SK-N-SH (cell line): ENCODE results near the gene MAP3K12. TPM values are rescaled to one million over a fixed set of nuclear protein-coding genes. Genes with fewer than 3 reads are reported as not detected.
"Not testable (repeated sequence)": the region's sequence is repeated elsewhere in the genome, so short reads cannot be mapped to it uniquely, and the experiment has no call there.

Experiments
- CTCF ChIA-PET: fragments of 300-600, 350-600 bp; formaldehyde crosslinking; extraction: SDS; loops from one replicate; lab custom pipeline; 2021; lab: Yijun Ruan, JAX
- POLR2A ChIA-PET: fragments of 350-600 bp; sonication (Branson Sonifier 250); formaldehyde crosslinking; extraction: SDS; loops from one replicate; lab custom pipeline; 2020; ENCODE audit warnings: antibody characterized with exemption, inconsistent platforms; lab: Yijun Ruan, JAX
- DNase-seq: peaks from one replicate; pipeline ENCODE4 v3.0.0; 2012
- H2AFZ ChIP-seq: fragments of 200-600 bp; sonication (generic); 2 replicates; pipeline ENCODE4 v1.8.1; 2016; ENCODE audit warnings: antibody characterized with exemption, mild to moderate bottlenecking, low read depth
- H3F3A ChIP-seq: fragments of 200-600 bp; sonication (generic); replicated peaks from 2 replicates; pipeline ENCODE3; 2016; ENCODE audit warnings: antibody characterized with exemption, mild to moderate bottlenecking; ENCODE audit not compliant: insufficient read depth
- H3K27ac ChIP-seq, 2 experiments: fragments of 200-500 bp in 1 of 2; fragments of 200-600 bp in 1 of 2; sonication (Bioruptor generic) in 1 of 2; sonication (generic), shearing (Covaris generic) in 1 of 2; 2 replicates each; pipeline versions ENCODE4 v1.5.1 to v1.6.1; 2014 to 2016; ENCODE audit warnings: low read depth in 2 of 2, inconsistent platforms in 1 of 2, low read length in 1 of 2, mild to moderate bottlenecking in 1 of 2, mixed read lengths in 1 of 2
- H3K27me3 ChIP-seq: fragments of 200-600 bp; sonication (generic), shearing (Covaris generic); 2 replicates; pipeline ENCODE4 v1.6.1; 2016; ENCODE audit warnings: mixed run types; ENCODE audit not compliant: insufficient read depth
- H3K36me3 ChIP-seq, 2 experiments: fragments of 200-500 bp in 1 of 2; fragments of 200-600 bp in 1 of 2; sonication (Bioruptor generic) in 1 of 2; sonication (generic) in 1 of 2; replicated peaks in 1 of 2; 2 replicates each; pipeline versions ENCODE3 to v1.5.1; 2014 to 2016; ENCODE audit warnings: low read length in 1 of 2, mild to moderate bottlenecking in 1 of 2; ENCODE audit not compliant: insufficient read depth in 2 of 2, control insufficient read depth in 1 of 2
- H3K4me1 ChIP-seq, 2 experiments: fragments of 200-500 bp in 1 of 2; fragments of 200-600 bp in 1 of 2; sonication (Bioruptor generic) in 1 of 2; sonication (generic), shearing (Covaris generic) in 1 of 2; 2 replicates each; pipeline versions ENCODE4 v1.5.1 to v1.6.1; 2014 to 2016; ENCODE audit warnings: low read depth in 1 of 2, low read length in 1 of 2, mixed run types in 1 of 2; ENCODE audit not compliant: insufficient read depth in 2 of 2, control insufficient read depth in 1 of 2
- H3K4me2 ChIP-seq: fragments of 200-600 bp; sonication (generic), shearing (Covaris generic); 2 replicates; pipeline ENCODE4 v1.6.1; 2017; ENCODE audit warnings: mixed run types
- H3K4me3 ChIP-seq, 2 experiments: fragments of 200-500 bp in 1 of 2; fragments of 200-600 bp in 1 of 2; sonication (Bioruptor generic) in 1 of 2; sonication (generic), shearing (Covaris generic) in 1 of 2; 2 replicates each; pipeline versions ENCODE4 v1.5.1 to v1.8.1; 2014 to 2016; ENCODE audit warnings: low read depth in 2 of 2, inconsistent platforms in 1 of 2, low read length in 1 of 2, mild to moderate bottlenecking in 1 of 2, mixed read lengths in 1 of 2, moderate library complexity in 1 of 2
- H3K79me2 ChIP-seq: fragments of 200-600 bp; sonication (generic); 2 replicates; pipeline ENCODE4 v1.8.1; 2017; ENCODE audit warnings: mild to moderate bottlenecking; ENCODE audit not compliant: insufficient read depth
- H3K9ac ChIP-seq: fragments of 200-600 bp; sonication (generic); 2 replicates; pipeline ENCODE4 v1.6.1; 2017; ENCODE audit warnings: mixed run types
- H3K9me2 ChIP-seq: fragments of 200-600 bp; sonication (generic); 2 replicates; pipeline ENCODE4 v1.6.1; 2017; ENCODE audit warnings: mixed run types
- H3K9me3 ChIP-seq: fragments of 200-600 bp; sonication (generic); 2 replicates; pipeline ENCODE4 v1.6.1; 2017; ENCODE audit warnings: mixed run types, mild to moderate bottlenecking, moderate library complexity
- H4K20me1 ChIP-seq: fragments of 200-600 bp; sonication (generic); 2 replicates; pipeline ENCODE4 v1.6.1; 2017; ENCODE audit warnings: mild to moderate bottlenecking, mixed run types; ENCODE audit not compliant: insufficient read depth
- CHD2 ChIP-seq: fragments of 150-350 bp; IDR thresholded peaks from 2 replicates; pipeline ENCODE4 v1.6.1; 2018; ENCODE audit warnings: low read length; ENCODE audit not compliant: partially characterized antibody
- EZH2phosphoT487 ChIP-seq: fragments of 200-600 bp; sonication (generic); IDR thresholded peaks from 2 replicates; pipeline ENCODE4 v1.6.1; 2017; ENCODE audit warnings: low read depth, mixed run types, mild to moderate bottlenecking, antibody characterized with exemption, moderate library complexity, borderline replicate concordance
- FOXJ3 ChIP-seq: sonication (generic); formaldehyde crosslinking; IDR thresholded peaks from 2 replicates; pipeline ENCODE4 v1.5.1; 2020; ENCODE audit warnings: mild to moderate bottlenecking, missing genetic modification reagents
- FOXM1 ChIP-seq: IDR thresholded peaks from 2 replicates; pipeline ENCODE4 v1.4.0; 2012; ENCODE audit warnings: low read depth, mild to moderate bottlenecking
- GATA2 ChIP-seq: sonication (generic); formaldehyde crosslinking; IDR thresholded peaks from 2 replicates; pipeline ENCODE4 v1.5.0; 2020; ENCODE audit warnings: mild to moderate bottlenecking, missing genetic modification reagents
- IRF3 ChIP-seq: fragments of 150-350 bp; IDR thresholded peaks from 2 replicates; pipeline ENCODE4 v1.6.1; 2016; ENCODE audit warnings: mild to moderate bottlenecking, low read depth, low read length
- JUND ChIP-seq: IDR thresholded peaks from 2 replicates; pipeline ENCODE4 v1.4.0; 2012
- MEF2A ChIP-seq: IDR thresholded peaks from 2 replicates; pipeline ENCODE4 v1.4.0; 2012; ENCODE audit warnings: low read depth, borderline replicate concordance
- MXI1 ChIP-seq: IDR thresholded peaks from 2 replicates; pipeline ENCODE4 v1.6.1; 2012; ENCODE audit warnings: mild to moderate bottlenecking, low read depth, low read length, improper control_type of control experiment
- POLR2AphosphoS5 ChIP-seq: IDR thresholded peaks from 2 replicates; pipeline ENCODE4 v1.6.1; 2012; ENCODE audit warnings: low read depth, low read length
- RAD21 ChIP-seq: IDR thresholded peaks from 2 replicates; pipeline ENCODE4 v1.6.1; 2012; ENCODE audit warnings: mild to moderate bottlenecking, low read length
- RCOR1 ChIP-seq: fragments of 150-350 bp; IDR thresholded peaks from 2 replicates; pipeline ENCODE4 v1.6.1; 2017; ENCODE audit warnings: antibody characterized with exemption, low read length
- REST ChIP-seq: IDR thresholded peaks from 2 replicates; pipeline ENCODE4 v1.6.1; 2012; ENCODE audit warnings: mild to moderate bottlenecking, low read depth, low read length, moderate library complexity
- RXRA ChIP-seq: IDR thresholded peaks from 2 replicates; pipeline ENCODE4 v1.4.0; 2012; ENCODE audit warnings: low read depth, mild to moderate bottlenecking, borderline replicate concordance
- SMC3 ChIP-seq: IDR thresholded peaks from 2 replicates; pipeline ENCODE4 v1.6.1; 2012; ENCODE audit warnings: low read depth, low read length, improper control_type of control experiment
- TAF1 ChIP-seq: IDR thresholded peaks from 2 replicates; pipeline ENCODE4 v1.6.1; 2012; ENCODE audit warnings: low read depth, mild to moderate bottlenecking, low read length, moderate library complexity, borderline replicate concordance
- TEAD4 ChIP-seq: IDR thresholded peaks from 2 replicates; pipeline ENCODE4 v1.4.0; 2012; ENCODE audit warnings: mild to moderate bottlenecking, borderline replicate concordance; ENCODE audit not compliant: insufficient read depth
- ZBTB33 ChIP-seq: IDR thresholded peaks from 2 replicates; pipeline ENCODE4 v1.4.0; 2012; ENCODE audit warnings: low read depth, borderline replicate concordance
- WGBS: methylation state at CpG from one replicate; pipeline ENCODE4 v1.1.6; 2017; ENCODE audit warnings: low lambda C conversion rate; 5-methylcytosine and 5-hydroxymethylcytosine counted together
- polyA plus RNA-seq, 3 experiments: library from polyadenylated mRNA; depleted of rRNA; stranded (reverse); fragments of >200 nt; gene quantifications; 2 replicates each; pipeline ENCODE4 v1.2.3, GENCODE V29; 2012
- TF ChIP-seq, protein P1 (sequence below): fragments of 200-600 bp; sonication (generic); IDR thresholded peaks from 2 replicates; pipeline ENCODE4 v1.6.1; 2017; ENCODE audit warnings: antibody characterized with exemption, mild to moderate bottlenecking, moderate library complexity

MAP3K12 gene
- polyA plus RNA-seq, 1 of the 3 experiments (the other 2 are of a cell fraction) = 57.6 TPM

- not testable (repeated sequence) for H3K9me3 ChIP-seq
- CTCF ChIA-PET = interaction anchor here (1.1 to 1.4 kb wide), 3 partner anchors 14 to 90 kb away, joined by 3 to 4 read pairs (median 3); no protein-coding TSS in a partner anchor
These were observed 63.9 kb downstream of the MAP3K12 start for GRCh38 chr12:53435326-53435725.

DNA sequence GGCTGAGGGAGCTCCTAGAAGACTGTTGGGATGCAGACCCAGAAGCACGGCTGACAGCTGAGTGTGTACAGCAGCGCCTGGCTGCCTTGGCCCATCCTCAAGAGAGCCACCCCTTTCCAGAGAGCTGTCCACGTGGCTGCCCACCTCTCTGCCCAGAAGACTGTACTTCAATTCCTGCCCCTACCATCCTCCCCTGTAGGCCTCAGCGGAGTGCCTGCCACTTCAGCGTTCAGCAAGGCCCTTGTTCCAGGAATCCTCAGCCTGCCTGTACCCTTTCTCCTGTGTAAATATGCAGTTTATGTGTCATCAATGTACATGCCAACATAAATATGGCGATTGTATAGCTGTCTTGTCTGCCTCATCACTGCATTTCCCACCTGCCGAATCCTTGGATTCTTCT, 68.1 kb downstream of the MAP3K12 start:
- Histone ChIP-seq H3K4me2 (peak overlapping the region; percentile 61; the same call in 1 of the 2 replicates), H2AFZ (no peak overlapping the region), H3K9me2 (no peaks in the 10 kb centered on the region), H3K27ac (peak overlapping the region in 1 of 2 experiments; percentile 35; a peak in 1 of 4 replicates), H3K9ac (peak overlapping the region; percentile 17; the same call in 1 of the 2 replicates), H3K27me3 (no peaks in the 10 kb centered on the region), H3F3A (peaks cover 10% of the 10 kb centered on the region), H3K4me3 (no peak overlapping the region), H4K20me1 (no peaks in the 10 kb centered on the region), H3K79me2 (no peaks in the 10 kb centered on the region), H3K4me1 (peaks cover 0 to 8% of the 10 kb centered on the region in 2 experiments; a peak in 3 of 4 replicates), H3K36me3 (no peaks in the 10 kb centered on the region), H3K9me3 (no peaks in the 10 kb centered on the region)
- ChIA-PET POLR2A (no interaction called here), CTCF (interaction anchor here (1.1 to 2.2 kb wide), 4 partner anchors 77 to 220 kb away, joined by 3 to 12 read pairs (median 4); no protein-coding TSS in a partner anchor)
- no peak for DNase-seq
- WGBS = 83% methylated on average over 7 of the region's 7 CpGs
- TF ChIP-seq FOXM1 (no peak), IRF3 (no peak), TEAD4 (no peak), TAF1 (no peak), EZH2phosphoT487 (no peak), MXI1 (no peak), ZBTB33 (no peak), RAD21 (no peak), FOXJ3 (CRISPR knock-in tag) (no peak), JUND (no peak), RXRA (no peak), CHD2 (no peak), POLR2AphosphoS5 (no peak), REST (no peak), RCOR1 (no peak), GATA2 (no peak), SMC3 (no peak), MEF2A (no peak)
- TF ChIP-seq, protein P1, sequence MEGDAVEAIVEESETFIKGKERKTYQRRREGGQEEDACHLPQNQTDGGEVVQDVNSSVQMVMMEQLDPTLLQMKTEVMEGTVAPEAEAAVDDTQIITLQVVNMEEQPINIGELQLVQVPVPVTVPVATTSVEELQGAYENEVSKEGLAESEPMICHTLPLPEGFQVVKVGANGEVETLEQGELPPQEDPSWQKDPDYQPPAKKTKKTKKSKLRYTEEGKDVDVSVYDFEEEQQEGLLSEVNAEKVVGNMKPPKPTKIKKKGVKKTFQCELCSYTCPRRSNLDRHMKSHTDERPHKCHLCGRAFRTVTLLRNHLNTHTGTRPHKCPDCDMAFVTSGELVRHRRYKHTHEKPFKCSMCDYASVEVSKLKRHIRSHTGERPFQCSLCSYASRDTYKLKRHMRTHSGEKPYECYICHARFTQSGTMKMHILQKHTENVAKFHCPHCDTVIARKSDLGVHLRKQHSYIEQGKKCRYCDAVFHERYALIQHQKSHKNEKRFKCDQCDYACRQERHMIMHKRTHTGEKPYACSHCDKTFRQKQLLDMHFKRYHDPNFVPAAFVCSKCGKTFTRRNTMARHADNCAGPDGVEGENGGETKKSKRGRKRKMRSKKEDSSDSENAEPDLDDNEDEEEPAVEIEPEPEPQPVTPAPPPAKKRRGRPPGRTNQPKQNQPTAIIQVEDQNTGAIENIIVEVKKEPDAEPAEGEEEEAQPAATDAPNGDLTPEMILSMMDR = no peak

More at GRCh38 chr12:53435326-53435725, 63.9 kb downstream of the MAP3K12 start:
- H3K79me2 ChIP-seq, H3K4me2 ChIP-seq, H3K27me3 ChIP-seq, H3K4me1 ChIP-seq, H4K20me1 ChIP-seq, H3F3A ChIP-seq, H3K36me3 ChIP-seq, DNase-seq, POLR2A ChIA-PET, H3K9ac ChIP-seq, H3K27ac ChIP-seq, H3K9me2 ChIP-seq, H3K4me3 ChIP-seq, H2AFZ ChIP-seq: not testable (repeated sequence)
- 93% methylated on average over 9 of the region's 9 CpGs for WGBS
